GM23338 (cell line): Measurements from ENCODE around the gene MYOZ1. TPM values are rescaled to one million over a fixed set of nuclear protein-coding genes. Genes with fewer than 3 reads are reported as not detected.

Experiments
- ATAC-seq: fragments of 200-7000 bp; cut with Tn5 transposase; 3 replicates; pipeline ENCODE4 v1.9.1; 2020
- DNase-seq: peaks from one replicate; pipeline ENCODE4 v3.0.0-alpha.2; 2015; ENCODE audit warnings: low spot score
- H2AFZ ChIP-seq: fragments of 200-600 bp; sonication (generic); 2 replicates; pipeline ENCODE4 v1.8.0; 2016; ENCODE audit warnings: antibody characterized with exemption, mild to moderate bottlenecking, moderate library complexity
- H3F3A ChIP-seq: fragments of 200-600 bp; sonication (generic); replicated peaks from 2 replicates; pipeline ENCODE4 v1.8.0; 2017; ENCODE audit warnings: antibody characterized with exemption, mixed run types, low read depth
- H3K27ac ChIP-seq: fragments of 200-600 bp; sonication (generic); 2 replicates; pipeline ENCODE4 v1.6.1; 2016; ENCODE audit warnings: low read depth
- H3K27me3 ChIP-seq: fragments of 200-600 bp; sonication (generic); 2 replicates; pipeline ENCODE4 v1.8.0; 2016; ENCODE audit warnings: mild to moderate bottlenecking, mixed run types, moderate library complexity; ENCODE audit not compliant: insufficient read depth
- H3K36me3 ChIP-seq: fragments of 200-600 bp; sonication (generic); 2 replicates; pipeline ENCODE4 v1.8.0; 2016; ENCODE audit warnings: mild to moderate bottlenecking; ENCODE audit not compliant: insufficient read depth
- H3K4me1 ChIP-seq: fragments of 200-600 bp; sonication (generic); 2 replicates; pipeline ENCODE4 v1.8.0; 2016; ENCODE audit warnings: mild to moderate bottlenecking, moderate library complexity; ENCODE audit not compliant: insufficient read depth
- H3K4me2 ChIP-seq: fragments of 200-600 bp; sonication (generic); 2 replicates; pipeline ENCODE4 v1.7.1; 2017; ENCODE audit warnings: mixed run types
- H3K4me3 ChIP-seq: fragments of 200-600 bp; sonication (generic); 2 replicates; pipeline ENCODE4 v1.6.1; 2016; ENCODE audit warnings: mixed run types
- H3K79me2 ChIP-seq: fragments of 200-600 bp; sonication (generic); replicated peaks from 2 replicates; pipeline ENCODE4 v1.8.0; 2017; ENCODE audit warnings: mild to moderate bottlenecking; ENCODE audit not compliant: insufficient read depth
- H3K9me2 ChIP-seq: fragments of 200-600 bp; sonication (generic); 2 replicates; pipeline ENCODE4 v1.8.0; 2017; ENCODE audit not compliant: insufficient read depth
- H4K20me1 ChIP-seq: fragments of 200-600 bp; sonication (generic); replicated peaks from 2 replicates; pipeline ENCODE4 v1.8.0; 2017; ENCODE audit warnings: mild to moderate bottlenecking; ENCODE audit not compliant: insufficient read depth
- H3K27ac Mint-ChIP-seq: 2 replicates; pipeline ENCODE4 v1.8.0; 2020; ENCODE audit warnings: inconsistent platforms, mild to moderate bottlenecking, moderate library complexity, mixed read lengths
- H3K27me3 Mint-ChIP-seq: 3 replicates; pipeline ENCODE4 v1.8.0; 2022; ENCODE audit warnings: low read depth, mild to moderate bottlenecking, moderate library complexity, mixed read lengths, inconsistent platforms; ENCODE audit not compliant: insufficient read depth, poor library complexity
- H3K36me3 Mint-ChIP-seq: 3 replicates; pipeline ENCODE4 v1.8.0; 2021; ENCODE audit warnings: low read depth, mild to moderate bottlenecking, inconsistent platforms, moderate library complexity, mixed read lengths
- H3K4me1 Mint-ChIP-seq: 3 replicates; pipeline ENCODE4 v1.8.0; 2020; ENCODE audit warnings: mild to moderate bottlenecking, inconsistent platforms, mixed read lengths
- H3K4me3 Mint-ChIP-seq: 3 replicates; pipeline ENCODE4 v1.8.0; 2021; ENCODE audit warnings: moderate library complexity, mild to moderate bottlenecking, inconsistent platforms, mixed read lengths
- H3K9me3 Mint-ChIP-seq: 3 replicates; pipeline ENCODE4 v1.8.0; 2020; ENCODE audit warnings: moderate library complexity, mild to moderate bottlenecking, inconsistent platforms, mixed read lengths
- CREB1 ChIP-seq: fragments of 250-450 bp; sonication (Bioruptor Pico); IDR thresholded peaks from 2 replicates; pipeline ENCODE4 v1.5.0; 2020; ENCODE audit warnings: low read depth, mild to moderate bottlenecking, moderate library complexity
- EZH2 ChIP-seq: fragments of 200-600 bp; sonication (generic); IDR thresholded peaks from one replicate; pipeline ENCODE4 v1.8.0; 2017; ENCODE audit warnings: antibody characterized with exemption, mild to moderate bottlenecking, low read depth; ENCODE audit not compliant: unreplicated experiment
- EZH2phosphoT487 ChIP-seq: fragments of 200-600 bp; sonication (generic); IDR thresholded peaks from one replicate; pipeline ENCODE4 v1.8.1; 2018; ENCODE audit warnings: antibody characterized with exemption; ENCODE audit not compliant: unreplicated experiment
- JUNB ChIP-seq: IDR thresholded peaks from one replicate; pipeline ENCODE4 v1.6.1; 2016; ENCODE audit warnings: antibody characterized with exemption; ENCODE audit not compliant: unreplicated experiment
- NANOG ChIP-seq: IDR thresholded peaks from 2 replicates; pipeline ENCODE4 v1.6.1; 2016; ENCODE audit warnings: antibody characterized with exemption, borderline replicate concordance
- POLR2AphosphoS5 ChIP-seq: IDR thresholded peaks from 2 replicates; pipeline ENCODE4 v1.6.1; 2016; ENCODE audit warnings: antibody characterized with exemption, low read depth
- REST ChIP-seq: IDR thresholded peaks from one replicate; pipeline ENCODE4 v1.6.1; 2018; ENCODE audit warnings: antibody characterized with exemption; ENCODE audit not compliant: unreplicated experiment
- STAT1 ChIP-seq: IDR thresholded peaks from one replicate; pipeline ENCODE4 v1.6.1; 2016; ENCODE audit warnings: antibody characterized with exemption; ENCODE audit not compliant: unreplicated experiment
- ZNF114 ChIP-seq: fragments of 250-450 bp; sonication (Bioruptor Pico); IDR thresholded peaks from 2 replicates; pipeline ENCODE4 v1.5.0; 2020; ENCODE audit warnings: mild to moderate bottlenecking, moderate library complexity
- ZNF331 ChIP-seq: fragments of 250-450 bp; sonication (Bioruptor Pico); IDR thresholded peaks from 2 replicates; pipeline ENCODE4 v1.5.0; 2020; ENCODE audit warnings: low read depth, mild to moderate bottlenecking, moderate library complexity
- polyA plus RNA-seq: library from polyadenylated mRNA; unstranded; fragments of >200 nt; fragmentation: Nextera tagmentation; extraction: Ambion mirVana; gene quantifications from 2 replicates; pipeline ENCODE4 v1.2.1, GENCODE V29; 2016
- total RNA-seq: library from RNA; depleted of rRNA; stranded (reverse); fragments of >200 nt; shearing (Covaris generic); gene quantifications from 2 replicates; pipeline ENCODE4 v1.2.3, GENCODE V29; 2014
- TF ChIP-seq, protein P1 (sequence below): IDR thresholded peaks from 2 replicates; pipeline ENCODE4 v1.6.1; 2016; ENCODE audit warnings: antibody characterized with exemption
- TF ChIP-seq, protein P2 (sequence below): fragments of 250-450 bp; sonication (Bioruptor Pico); IDR thresholded peaks from 2 replicates; pipeline ENCODE4 v1.5.0; 2020; ENCODE audit warnings: mild to moderate bottlenecking, moderate library complexity
- TF ChIP-seq, protein P3 (sequence below), 2 experiments: fragments of 200-600 bp in 1 of 2; sonication (generic) in 1 of 2; conservative IDR thresholded peaks; 2 replicates each; pipeline versions ENCODE4 v1.5.1 to v1.6.1; 2016 to 2017; ENCODE audit warnings: antibody characterized with exemption in 2 of 2, low read depth in 2 of 2, mild to moderate bottlenecking in 2 of 2, moderate library complexity in 1 of 2

Gene MYOZ1
- total and polyA plus RNA-seq, 2 experiments from 2014 or later, result 2.4 to 2.7 TPM

DNA sequence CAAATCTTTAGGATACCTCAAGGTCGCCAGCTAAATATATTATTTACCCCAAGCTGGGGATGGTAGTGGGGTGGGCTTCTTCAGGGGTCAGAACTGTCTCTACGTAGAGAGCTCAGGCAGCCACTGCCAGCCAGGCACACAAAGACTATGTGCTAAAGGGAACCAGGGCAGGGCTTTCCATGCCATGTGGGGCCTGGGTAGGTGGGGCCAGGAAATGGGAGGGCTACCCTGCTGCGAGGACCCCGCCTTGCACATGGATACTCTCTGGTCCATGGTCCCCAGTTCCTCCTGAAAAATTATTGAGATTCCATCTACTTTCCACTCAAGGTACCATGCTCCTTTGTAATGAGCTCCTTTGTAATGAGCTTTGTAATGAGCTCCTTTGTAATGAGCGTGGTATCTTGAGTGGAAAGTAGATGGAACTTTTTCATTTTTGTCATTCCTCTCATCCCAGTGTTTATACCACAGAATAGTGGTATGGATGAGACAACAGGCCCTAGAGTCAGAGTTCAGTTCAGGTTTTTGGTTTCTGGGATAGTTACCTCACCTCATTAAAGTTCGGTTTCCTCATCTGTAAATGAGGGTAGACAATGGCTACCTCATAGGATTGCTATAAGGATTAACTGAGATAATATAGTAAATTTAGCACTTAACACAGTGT is 8.7 kb upstream of the MYOZ1 start:
- no peaks in the 10 kb centered on the region; the same call in 2 of the 3 replicates for H3K9me3 Mint-ChIP-seq
- H3K4me3 ChIP-seq, result no peak overlapping the region
- no peak for ATAC-seq
- H4K20me1 ChIP-seq, result no peaks in the 10 kb centered on the region; the same call in 1 of the 2 replicates
- no peaks in the 10 kb centered on the region for H3K36me3 ChIP-seq
- no peaks in the 10 kb centered on the region for H3K9me2 ChIP-seq
- TF ChIP-seq EZH2 (no peak), REST (no peak), JUNB (no peak), EZH2phosphoT487 (no peak), STAT1 (no peak), CREB1 (no peak), POLR2AphosphoS5 (no peak), ZNF331 (CRISPR knock-in tag) (no peak), ZNF114 (no peak), NANOG (no peak)
- TF ChIP-seq, protein P1, sequence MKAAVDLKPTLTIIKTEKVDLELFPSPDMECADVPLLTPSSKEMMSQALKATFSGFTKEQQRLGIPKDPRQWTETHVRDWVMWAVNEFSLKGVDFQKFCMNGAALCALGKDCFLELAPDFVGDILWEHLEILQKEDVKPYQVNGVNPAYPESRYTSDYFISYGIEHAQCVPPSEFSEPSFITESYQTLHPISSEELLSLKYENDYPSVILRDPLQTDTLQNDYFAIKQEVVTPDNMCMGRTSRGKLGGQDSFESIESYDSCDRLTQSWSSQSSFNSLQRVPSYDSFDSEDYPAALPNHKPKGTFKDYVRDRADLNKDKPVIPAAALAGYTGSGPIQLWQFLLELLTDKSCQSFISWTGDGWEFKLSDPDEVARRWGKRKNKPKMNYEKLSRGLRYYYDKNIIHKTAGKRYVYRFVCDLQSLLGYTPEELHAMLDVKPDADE, result no peak
- TF ChIP-seq, protein P2, sequence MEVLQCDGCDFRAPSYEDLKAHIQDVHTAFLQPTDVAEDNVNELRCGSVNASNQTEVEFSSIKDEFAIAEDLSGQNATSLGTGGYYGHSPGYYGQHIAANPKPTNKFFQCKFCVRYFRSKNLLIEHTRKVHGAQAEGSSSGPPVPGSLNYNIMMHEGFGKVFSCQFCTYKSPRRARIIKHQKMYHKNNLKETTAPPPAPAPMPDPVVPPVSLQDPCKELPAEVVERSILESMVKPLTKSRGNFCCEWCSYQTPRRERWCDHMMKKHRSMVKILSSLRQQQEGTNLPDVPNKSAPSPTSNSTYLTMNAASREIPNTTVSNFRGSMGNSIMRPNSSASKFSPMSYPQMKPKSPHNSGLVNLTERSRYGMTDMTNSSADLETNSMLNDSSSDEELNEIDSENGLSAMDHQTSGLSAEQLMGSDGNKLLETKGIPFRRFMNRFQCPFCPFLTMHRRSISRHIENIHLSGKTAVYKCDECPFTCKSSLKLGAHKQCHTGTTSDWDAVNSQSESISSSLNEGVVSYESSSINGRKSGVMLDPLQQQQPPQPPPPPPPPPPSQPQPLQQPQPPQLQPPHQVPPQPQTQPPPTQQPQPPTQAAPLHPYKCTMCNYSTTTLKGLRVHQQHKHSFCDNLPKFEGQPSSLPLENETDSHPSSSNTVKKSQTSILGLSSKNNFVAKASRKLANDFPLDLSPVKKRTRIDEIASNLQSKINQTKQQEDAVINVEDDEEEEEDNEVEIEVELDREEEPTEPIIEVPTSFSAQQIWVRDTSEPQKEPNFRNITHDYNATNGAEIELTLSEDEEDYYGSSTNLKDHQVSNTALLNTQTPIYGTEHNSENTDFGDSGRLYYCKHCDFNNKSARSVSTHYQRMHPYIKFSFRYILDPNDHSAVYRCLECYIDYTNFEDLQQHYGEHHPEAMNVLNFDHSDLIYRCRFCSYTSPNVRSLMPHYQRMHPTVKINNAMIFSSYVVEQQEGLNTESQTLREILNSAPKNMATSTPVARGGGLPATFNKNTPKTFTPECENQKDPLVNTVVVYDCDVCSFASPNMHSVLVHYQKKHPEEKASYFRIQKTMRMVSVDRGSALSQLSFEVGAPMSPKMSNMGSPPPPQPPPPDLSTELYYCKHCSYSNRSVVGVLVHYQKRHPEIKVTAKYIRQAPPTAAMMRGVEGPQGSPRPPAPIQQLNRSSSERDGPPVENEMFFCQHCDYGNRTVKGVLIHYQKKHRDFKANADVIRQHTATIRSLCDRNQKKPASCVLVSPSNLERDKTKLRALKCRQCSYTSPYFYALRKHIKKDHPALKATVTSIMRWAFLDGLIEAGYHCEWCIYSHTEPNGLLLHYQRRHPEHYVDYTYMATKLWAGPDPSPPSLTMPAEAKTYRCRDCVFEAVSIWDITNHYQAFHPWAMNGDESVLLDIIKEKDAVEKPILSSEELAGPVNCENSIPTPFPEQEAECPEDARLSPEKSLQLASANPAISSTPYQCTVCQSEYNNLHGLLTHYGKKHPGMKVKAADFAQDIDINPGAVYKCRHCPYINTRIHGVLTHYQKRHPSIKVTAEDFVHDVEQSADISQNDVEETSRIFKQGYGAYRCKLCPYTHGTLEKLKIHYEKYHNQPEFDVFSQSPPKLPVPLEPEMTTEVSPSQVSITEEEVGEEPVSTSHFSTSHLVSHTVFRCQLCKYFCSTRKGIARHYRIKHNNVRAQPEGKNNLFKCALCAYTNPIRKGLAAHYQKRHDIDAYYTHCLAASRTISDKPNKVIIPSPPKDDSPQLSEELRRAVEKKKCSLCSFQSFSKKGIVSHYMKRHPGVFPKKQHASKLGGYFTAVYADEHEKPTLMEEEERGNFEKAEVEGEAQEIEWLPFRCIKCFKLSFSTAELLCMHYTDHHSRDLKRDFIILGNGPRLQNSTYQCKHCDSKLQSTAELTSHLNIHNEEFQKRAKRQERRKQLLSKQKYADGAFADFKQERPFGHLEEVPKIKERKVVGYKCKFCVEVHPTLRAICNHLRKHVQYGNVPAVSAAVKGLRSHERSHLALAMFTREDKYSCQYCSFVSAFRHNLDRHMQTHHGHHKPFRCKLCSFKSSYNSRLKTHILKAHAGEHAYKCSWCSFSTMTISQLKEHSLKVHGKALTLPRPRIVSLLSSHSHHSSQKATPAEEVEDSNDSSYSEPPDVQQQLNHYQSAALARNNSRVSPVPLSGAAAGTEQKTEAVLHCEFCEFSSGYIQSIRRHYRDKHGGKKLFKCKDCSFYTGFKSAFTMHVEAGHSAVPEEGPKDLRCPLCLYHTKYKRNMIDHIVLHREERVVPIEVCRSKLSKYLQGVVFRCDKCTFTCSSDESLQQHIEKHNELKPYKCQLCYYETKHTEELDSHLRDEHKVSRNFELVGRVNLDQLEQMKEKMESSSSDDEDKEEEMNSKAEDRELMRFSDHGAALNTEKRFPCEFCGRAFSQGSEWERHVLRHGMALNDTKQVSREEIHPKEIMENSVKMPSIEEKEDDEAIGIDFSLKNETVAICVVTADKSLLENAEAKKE (CRISPR knock-in tag), result no peak
- TF ChIP-seq, protein P3, sequence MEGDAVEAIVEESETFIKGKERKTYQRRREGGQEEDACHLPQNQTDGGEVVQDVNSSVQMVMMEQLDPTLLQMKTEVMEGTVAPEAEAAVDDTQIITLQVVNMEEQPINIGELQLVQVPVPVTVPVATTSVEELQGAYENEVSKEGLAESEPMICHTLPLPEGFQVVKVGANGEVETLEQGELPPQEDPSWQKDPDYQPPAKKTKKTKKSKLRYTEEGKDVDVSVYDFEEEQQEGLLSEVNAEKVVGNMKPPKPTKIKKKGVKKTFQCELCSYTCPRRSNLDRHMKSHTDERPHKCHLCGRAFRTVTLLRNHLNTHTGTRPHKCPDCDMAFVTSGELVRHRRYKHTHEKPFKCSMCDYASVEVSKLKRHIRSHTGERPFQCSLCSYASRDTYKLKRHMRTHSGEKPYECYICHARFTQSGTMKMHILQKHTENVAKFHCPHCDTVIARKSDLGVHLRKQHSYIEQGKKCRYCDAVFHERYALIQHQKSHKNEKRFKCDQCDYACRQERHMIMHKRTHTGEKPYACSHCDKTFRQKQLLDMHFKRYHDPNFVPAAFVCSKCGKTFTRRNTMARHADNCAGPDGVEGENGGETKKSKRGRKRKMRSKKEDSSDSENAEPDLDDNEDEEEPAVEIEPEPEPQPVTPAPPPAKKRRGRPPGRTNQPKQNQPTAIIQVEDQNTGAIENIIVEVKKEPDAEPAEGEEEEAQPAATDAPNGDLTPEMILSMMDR (conservative IDR thresholded peaks at IDR 0.05; ENCODE audit: low read depth in 2 of 2), result no peak
- H3F3A ChIP-seq, result 0 out of 2 replicates have a peak, but pooled peaks cover 6% of the 10 kb centered on the region
- H3K79me2 ChIP-seq, result no peaks in the 10 kb centered on the region
- no peak overlapping the region for H3K4me2 ChIP-seq
- peaks cover 13% of the 10 kb centered on the region for H3K27me3 Mint-ChIP-seq
- no peak for DNase-seq
- peaks cover 25% of the 10 kb centered on the region for H3K4me1 Mint-ChIP-seq
- H3K4me1 ChIP-seq, result peaks cover 9% of the 10 kb centered on the region
- H2AFZ ChIP-seq, result no peak overlapping the region
- no peak overlapping the region for H3K27ac ChIP-seq
- no peaks in the 10 kb centered on the region for H3K27me3 ChIP-seq
- H3K4me3 Mint-ChIP-seq, result no peak overlapping the region; the same call in 2 of the 3 replicates
- no peak overlapping the region for H3K27ac Mint-ChIP-seq
- H3K36me3 Mint-ChIP-seq, result no peaks in the 10 kb centered on the region; the same call in 2 of the 3 replicates
